Adrenal gland (tissue), 12 donors: Measurements from ENCODE around the gene CADPS. TPM values are rescaled to one million over a fixed set of nuclear protein-coding genes. Genes with fewer than 3 reads are reported as not detected.

Source experiments
- DNase-seq, 7 donors: peaks; one replicate each; pipeline ENCODE4 v3.0.0-alpha.2; 2019 to 2020
- H3K27ac ChIP-seq, 5 donors: fragments of 200-600 bp; sonication (generic) in 4 of 5; 1 replicate in 3 of 5; 2 replicates in 2 of 5; pipeline versions ENCODE4 v1.5.1 to v1.8.0; 2016 to 2020; ENCODE audit warnings: mild to moderate bottlenecking in 1 of 5
- H3K27me3 ChIP-seq: fragments of 200-600 bp; 2 replicates; pipeline ENCODE4 v1.8.0; 2021
- H3K36me3 ChIP-seq, 2 donors: fragments of 200-600 bp; replicated peaks in 1 of 2; 1 replicate in 1 of 2; 2 replicates in 1 of 2; pipeline versions ENCODE4 v1.5.1 to v1.8.0; 2018 to 2022
- H3K4me1 ChIP-seq, 2 donors: fragments of 200-600 bp; replicated peaks in 1 of 2; 1 replicate in 1 of 2; 2 replicates in 1 of 2; pipeline versions ENCODE4 v1.5.1 to v1.8.0; 2018 to 2021
- H3K4me3 ChIP-seq, 4 donors: fragments of 200-600 bp; sonication (generic) in 3 of 4; one replicate each; pipeline ENCODE4 v1.5.1; 2016 to 2018
- H3K9me3 ChIP-seq, 3 donors: fragments of 200-600 bp; sonication (generic) in 1 of 3; replicated peaks in 1 of 3; 1 replicate in 2 of 3; 2 replicates in 1 of 3; pipeline versions ENCODE4 v1.5.1 to v1.8.0; 2016 to 2021
- POLR2A ChIP-seq, 2 donors: fragments of 450-650 bp; IDR thresholded peaks; one replicate each; pipeline ENCODE4 v1.6.1; 2017; ENCODE audit warnings: antibody characterized with exemption in 2 of 2, mild to moderate bottlenecking in 2 of 2, moderate library complexity in 1 of 2
- WGBS, 4 donors: extraction: QIAGEN DNeasy Blood & Tissue Kit in 2 of 4; methylation state at CpG; one replicate each; pipeline versions ENCODE4 v1.1.5 to v1.1.7; 2013 to 2017; 5-methylcytosine and 5-hydroxymethylcytosine counted together
- intact Hi-C, 2 donors: fragments of 100-400 bp; cut with DNase I; formaldehyde crosslinking; loops; one replicate each; pipeline versions ENCODE4 v1.14.1 to v1.15.0; 2022 to 2023
- polyA plus RNA-seq, 3 donors: library from polyadenylated mRNA; stranded (reverse); fragments of 200-250 nt in 2 of 3; fragments of 350-450 nt in 1 of 3; fragmentation: Illumina TruSeq in 1 of 3; extraction: RNeasy Lipid Tissue Mini Kit (QIAGEN cat#74804) in 1 of 3; gene quantifications; one replicate each; pipeline ENCODE4 v1.2.3, GENCODE V29; 2013 to 2014
- total RNA-seq, 9 donors: library from RNA; depleted of rRNA in 4 of 9; stranded (reverse); fragments of >200 nt in 4 of 9; fragments of 120-200 nt in 1 of 9; fragmentation: NEBNext Ultra II Directional in 1 of 9; extraction: Animal tissue kit (Norgen Biotek cat#: 25700) in 1 of 9; gene quantifications; one replicate each; pipeline versions ENCODE4 v1.1.0 to v1.2.4, GENCODE V29; 2013 to 2023
- TF ChIP-seq, protein P1 (sequence below), 6 experiments: fragments of 450-650 bp in 4 of 6; fragments of 200-600 bp in 2 of 6; sonication (generic) in 1 of 6; IDR thresholded peaks; 1 replicate in 5 of 6; 2 replicates in 1 of 6; pipeline versions ENCODE4 v1.5.1 to v1.8.0; 2016 to 2021; ENCODE audit warnings: antibody characterized with exemption in 6 of 6, mild to moderate bottlenecking in 2 of 6, moderate library complexity in 1 of 6
- donor health status: healthy with polysubstance abuse.
- donor health status: Bipolar disorder and iron deficiency.
- donor health status: DM: yes; HTN: yes; CAD: no.
- donor health status: DM: no; HTN: no; CAD: no.
- donor health status: DM: no; HTN: no; CAD: no.
- donor health status: DM: yes; HTN: yes; CAD: no.

The CADPS gene
- total and polyA plus RNA-seq, 12 donors = 0.24 to 36.5 (median 11.2) TPM; not detected in 2

DNA sequence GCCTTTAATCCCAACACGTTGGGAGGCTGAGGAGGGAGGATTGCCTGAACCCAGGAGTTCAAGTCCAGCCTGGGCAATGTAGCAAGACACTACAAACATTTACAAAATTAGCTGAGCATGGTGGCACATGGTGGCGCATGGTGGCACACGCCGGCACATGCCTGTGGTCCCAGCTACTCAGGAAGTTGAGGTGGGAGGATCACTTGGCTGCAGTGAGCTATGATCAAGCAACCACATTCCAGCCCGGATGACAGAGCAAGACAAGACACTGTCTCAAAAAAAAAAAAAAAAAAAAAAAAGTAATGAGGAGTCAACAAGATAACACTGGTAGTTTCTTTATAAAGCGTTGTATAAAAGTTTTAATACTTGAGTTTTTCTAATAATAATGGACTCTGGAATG, 511.9 kb downstream of the CADPS start:
- H3K4me3 ChIP-seq = no peak overlapping the region
- no peak for TF ChIP-seq POLR2A (IDR thresholded peaks at IDR 0.05)
- TF ChIP-seq, protein P1, sequence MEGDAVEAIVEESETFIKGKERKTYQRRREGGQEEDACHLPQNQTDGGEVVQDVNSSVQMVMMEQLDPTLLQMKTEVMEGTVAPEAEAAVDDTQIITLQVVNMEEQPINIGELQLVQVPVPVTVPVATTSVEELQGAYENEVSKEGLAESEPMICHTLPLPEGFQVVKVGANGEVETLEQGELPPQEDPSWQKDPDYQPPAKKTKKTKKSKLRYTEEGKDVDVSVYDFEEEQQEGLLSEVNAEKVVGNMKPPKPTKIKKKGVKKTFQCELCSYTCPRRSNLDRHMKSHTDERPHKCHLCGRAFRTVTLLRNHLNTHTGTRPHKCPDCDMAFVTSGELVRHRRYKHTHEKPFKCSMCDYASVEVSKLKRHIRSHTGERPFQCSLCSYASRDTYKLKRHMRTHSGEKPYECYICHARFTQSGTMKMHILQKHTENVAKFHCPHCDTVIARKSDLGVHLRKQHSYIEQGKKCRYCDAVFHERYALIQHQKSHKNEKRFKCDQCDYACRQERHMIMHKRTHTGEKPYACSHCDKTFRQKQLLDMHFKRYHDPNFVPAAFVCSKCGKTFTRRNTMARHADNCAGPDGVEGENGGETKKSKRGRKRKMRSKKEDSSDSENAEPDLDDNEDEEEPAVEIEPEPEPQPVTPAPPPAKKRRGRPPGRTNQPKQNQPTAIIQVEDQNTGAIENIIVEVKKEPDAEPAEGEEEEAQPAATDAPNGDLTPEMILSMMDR (IDR thresholded peaks at IDR 0.05) = no peak
- H3K27me3 ChIP-seq = peaks cover 32% of the 10 kb centered on the region
- intact Hi-C loops = no loop called here
- H3K4me1 ChIP-seq = peaks cover 0 to 2% of the 10 kb centered on the region in 2 donors
- no peak for DNase-seq
- no peak overlapping the region for H3K27ac ChIP-seq
- no peaks in the 10 kb centered on the region for H3K36me3 ChIP-seq
- H3K9me3 ChIP-seq = no peaks in the 10 kb centered on the region
- WGBS, 4 donors = 79 to 84% (median 80%) methylated on average over 6 of the region's 6 CpGs

GRCh38 chr3:62361824-62362223, 513.4 kb downstream of the CADPS start:
- intact Hi-C loops = no loop called here
- no peaks in the 10 kb centered on the region for H3K9me3 ChIP-seq
- DNase-seq = no peak
- 50 to 63% (median 56%) methylated on average over 1 to 3 of the region's 3 CpGs for WGBS, 4 donors
- H3K4me3 ChIP-seq = no peak overlapping the region
- H3K27me3 ChIP-seq = peaks cover 18% of the 10 kb centered on the region
- TF ChIP-seq, protein P1 (IDR thresholded peaks at IDR 0.05) = no peak
- no peak for TF ChIP-seq POLR2A (IDR thresholded peaks at IDR 0.05)
- H3K4me1 ChIP-seq = no peaks in the 10 kb centered on the region
- H3K36me3 ChIP-seq = no peaks in the 10 kb centered on the region
- no peak overlapping the region for H3K27ac ChIP-seq

GRCh38 chr3:62361261-62361660, 514.0 kb downstream of the CADPS start:
- intact Hi-C loops = no loop called here
- DNase-seq = no peak
- peaks cover 12% of the 10 kb centered on the region for H3K27me3 ChIP-seq

DNA sequence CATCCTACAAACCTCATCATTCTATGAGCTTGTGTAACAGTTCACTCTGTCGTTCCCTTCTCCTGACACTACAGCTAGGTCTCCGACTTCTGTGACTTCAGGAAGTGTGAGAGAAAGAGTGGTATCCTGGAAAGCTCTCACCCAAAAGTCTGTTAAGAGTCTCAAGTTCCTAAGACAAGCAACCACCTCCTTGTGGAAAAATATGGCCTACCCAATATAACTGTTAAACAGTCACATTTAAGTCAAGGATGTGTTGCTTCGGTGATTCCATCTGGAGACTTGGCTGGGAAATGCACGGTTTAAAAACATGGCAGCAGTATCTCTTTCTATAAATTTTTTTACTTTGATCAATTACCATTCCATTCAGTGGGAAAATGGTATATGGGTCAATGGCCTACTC, 515.7 kb downstream of the CADPS start:
- Histone ChIP-seq H3K27me3 (peaks cover 4% of the 10 kb centered on the region), H3K4me3 (no peak overlapping the region), H3K4me1 (no peaks in the 10 kb centered on the region), H3K9me3 (no peaks in the 10 kb centered on the region), H3K36me3 (no peaks in the 10 kb centered on the region), H3K27ac (no peak overlapping the region)
- WGBS, 4 donors = 69 to 82% (median 75%) methylated on average over 4 of the region's 4 CpGs
- no peak for TF ChIP-seq POLR2A (IDR thresholded peaks at IDR 0.05)
- TF ChIP-seq, protein P1 (IDR thresholded peaks at IDR 0.05) = no peak
- intact Hi-C loops = no loop called here
- no peak for DNase-seq

More at GRCh38 chr3:62361261-62361660, 514.0 kb downstream of the CADPS start:
- TF ChIP-seq, protein P1 (IDR thresholded peaks at IDR 0.05) = no peak
- no peak for TF ChIP-seq POLR2A (IDR thresholded peaks at IDR 0.05)
- WGBS, 4 donors = 89 to 92% (median 90%) methylated on average over 3 of the region's 3 CpGs
- no peaks in the 10 kb centered on the region for H3K36me3 ChIP-seq
- H3K4me3 ChIP-seq = no peak overlapping the region
- no peaks in the 10 kb centered on the region for H3K9me3 ChIP-seq
- no peaks in the 10 kb centered on the region for H3K4me1 ChIP-seq
- no peak overlapping the region for H3K27ac ChIP-seq
